Activated CD8-positive, alpha-beta T cell treated with anti-CD3 and anti-CD28 coated beads for 36 hours (primary cell): Measurements from ENCODE around the gene DBX2. TPM values are rescaled to one million over a fixed set of nuclear protein-coding genes. Genes with fewer than 3 reads are reported as not detected.
"Not testable (repeated sequence)": the region's sequence is repeated elsewhere in the genome, so short reads cannot be mapped to it uniquely, and the experiment has no call there.

Source experiments
- ATAC-seq: fragments of 200-7000 bp; cut with Tn5 transposase; one replicate; pipeline ENCODE4 v1.10.0; 2021; ENCODE audit warnings: mild to moderate bottlenecking, moderate library complexity
- CTCF ChIA-PET: fragments of 350-600 bp; sonication (Branson Sonifier 250); formaldehyde crosslinking; loops from one replicate; lab custom pipeline; 2021; ENCODE audit warnings: antibody characterized with exemption; lab: Charles Lee
- POLR2A ChIA-PET: fragments of 350-600 bp; sonication (Branson Sonifier 250); formaldehyde crosslinking; loops from one replicate; lab custom pipeline; 2021; ENCODE audit warnings: antibody characterized with exemption; lab: Charles Lee
- DNase-seq: peaks from one replicate; pipeline ENCODE4 v3.0.0-alpha.2; 2020
- H3K27ac Mint-ChIP-seq: one replicate; pipeline ENCODE4 v1.8.0; 2021; ENCODE audit warnings: mild to moderate bottlenecking, mixed read lengths
- H3K27me3 Mint-ChIP-seq: one replicate; pipeline ENCODE4 v1.8.0; 2021; ENCODE audit warnings: mixed read lengths
- H3K36me3 Mint-ChIP-seq: one replicate; pipeline ENCODE4 v1.8.0; 2021; ENCODE audit warnings: low read depth, mixed read lengths
- H3K4me1 Mint-ChIP-seq: one replicate; pipeline ENCODE4 v1.8.0; 2021; ENCODE audit warnings: low read depth, mixed read lengths
- H3K4me3 Mint-ChIP-seq: one replicate; pipeline ENCODE4 v1.8.0; 2021; ENCODE audit warnings: mild to moderate bottlenecking, moderate library complexity, mixed read lengths
- H3K9me3 Mint-ChIP-seq: one replicate; pipeline ENCODE4 v1.8.0; 2021; ENCODE audit warnings: mixed read lengths
- intact Hi-C: fragments of 100-400 bp; cut with micrococcal nuclease; formaldehyde crosslinking; loops from one replicate; pipeline ENCODE4 v1.10.0; 2022
- total RNA-seq, 2 experiments: library from RNA; stranded (reverse); gene quantifications; one replicate each; pipeline ENCODE4 v1.2.3, GENCODE V29; 2021
- TF ChIP-seq, protein P1 (sequence below): fragments of 200-600 bp; IDR thresholded peaks from one replicate; pipeline ENCODE4 v1.8.0; 2022; ENCODE audit warnings: antibody characterized with exemption, mild to moderate bottlenecking

Gene DBX2
- total RNA-seq, 2 experiments from 2014 or later, result not detected

DNA sequence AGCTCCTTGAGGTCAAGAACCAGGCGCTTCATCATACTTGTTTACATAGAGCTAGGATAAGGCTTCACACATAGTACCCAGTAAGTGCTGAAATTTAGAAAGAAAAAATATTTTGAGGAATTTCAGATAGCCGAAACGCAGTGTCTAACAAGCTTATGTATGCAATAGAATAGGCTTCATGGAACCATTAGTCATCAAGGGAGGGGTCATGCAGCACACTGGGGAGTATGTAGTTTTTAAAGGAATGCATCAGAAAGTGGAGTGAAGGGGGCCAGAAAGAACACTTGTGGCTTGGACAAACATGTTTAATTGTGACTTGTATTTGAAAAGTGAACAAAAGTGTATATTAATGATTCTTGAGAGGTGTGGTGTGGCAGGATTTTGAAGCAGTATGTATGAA is 38.1 kb downstream of the DBX2 start:
- no peak overlapping the region for H3K4me3 Mint-ChIP-seq
- no peak overlapping the region for H3K27ac Mint-ChIP-seq
- CTCF ChIA-PET, result interaction anchor here (0.8 kb wide), 1 partner anchor 171 kb away, joined by 3 read pairs; no protein-coding TSS in a partner anchor
- ATAC-seq, result no peak
- TF ChIP-seq, protein P1, sequence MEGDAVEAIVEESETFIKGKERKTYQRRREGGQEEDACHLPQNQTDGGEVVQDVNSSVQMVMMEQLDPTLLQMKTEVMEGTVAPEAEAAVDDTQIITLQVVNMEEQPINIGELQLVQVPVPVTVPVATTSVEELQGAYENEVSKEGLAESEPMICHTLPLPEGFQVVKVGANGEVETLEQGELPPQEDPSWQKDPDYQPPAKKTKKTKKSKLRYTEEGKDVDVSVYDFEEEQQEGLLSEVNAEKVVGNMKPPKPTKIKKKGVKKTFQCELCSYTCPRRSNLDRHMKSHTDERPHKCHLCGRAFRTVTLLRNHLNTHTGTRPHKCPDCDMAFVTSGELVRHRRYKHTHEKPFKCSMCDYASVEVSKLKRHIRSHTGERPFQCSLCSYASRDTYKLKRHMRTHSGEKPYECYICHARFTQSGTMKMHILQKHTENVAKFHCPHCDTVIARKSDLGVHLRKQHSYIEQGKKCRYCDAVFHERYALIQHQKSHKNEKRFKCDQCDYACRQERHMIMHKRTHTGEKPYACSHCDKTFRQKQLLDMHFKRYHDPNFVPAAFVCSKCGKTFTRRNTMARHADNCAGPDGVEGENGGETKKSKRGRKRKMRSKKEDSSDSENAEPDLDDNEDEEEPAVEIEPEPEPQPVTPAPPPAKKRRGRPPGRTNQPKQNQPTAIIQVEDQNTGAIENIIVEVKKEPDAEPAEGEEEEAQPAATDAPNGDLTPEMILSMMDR, result no peak
- H3K9me3 Mint-ChIP-seq, result no peaks in the 10 kb centered on the region
- DNase-seq, result no peak
- intact Hi-C loops, result no loop called here
- POLR2A ChIA-PET, result no interaction called here
- peaks cover 12% of the 10 kb centered on the region for H3K27me3 Mint-ChIP-seq
- no peaks in the 10 kb centered on the region for H3K4me1 Mint-ChIP-seq
- no peaks in the 10 kb centered on the region for H3K36me3 Mint-ChIP-seq

DNA sequence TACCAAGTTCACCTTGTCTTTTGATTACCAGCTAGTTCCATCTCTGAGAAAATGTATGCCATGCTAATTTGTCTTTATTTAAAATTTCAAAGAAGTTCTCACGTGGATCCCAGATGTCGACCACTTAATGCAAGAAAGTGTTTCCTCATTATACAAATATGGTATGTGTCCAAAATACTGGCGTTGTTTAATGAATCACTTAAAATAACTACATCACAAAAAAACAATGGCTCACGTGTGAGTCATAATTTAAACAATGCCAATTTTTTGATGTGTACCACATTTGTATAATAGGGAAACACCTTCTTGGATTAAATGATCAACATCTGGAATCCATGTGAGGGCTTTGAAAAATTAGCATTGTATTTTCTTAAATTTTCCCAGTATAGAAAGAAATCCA is 40.8 kb downstream of the DBX2 start:
- H3K36me3 Mint-ChIP-seq, result no peaks in the 10 kb centered on the region
- H3K4me1 Mint-ChIP-seq, result no peaks in the 10 kb centered on the region
- ATAC-seq, result no peak
- TF ChIP-seq, protein P1, result no peak
- no peak overlapping the region for H3K4me3 Mint-ChIP-seq
- no peak overlapping the region for H3K27ac Mint-ChIP-seq
- ChIA-PET CTCF (no interaction called here), POLR2A (no interaction called here)
- no peak for DNase-seq
- intact Hi-C loops, result no loop called here
- no peaks in the 10 kb centered on the region for H3K9me3 Mint-ChIP-seq
- H3K27me3 Mint-ChIP-seq, result peaks cover 13% of the 10 kb centered on the region

DNA sequence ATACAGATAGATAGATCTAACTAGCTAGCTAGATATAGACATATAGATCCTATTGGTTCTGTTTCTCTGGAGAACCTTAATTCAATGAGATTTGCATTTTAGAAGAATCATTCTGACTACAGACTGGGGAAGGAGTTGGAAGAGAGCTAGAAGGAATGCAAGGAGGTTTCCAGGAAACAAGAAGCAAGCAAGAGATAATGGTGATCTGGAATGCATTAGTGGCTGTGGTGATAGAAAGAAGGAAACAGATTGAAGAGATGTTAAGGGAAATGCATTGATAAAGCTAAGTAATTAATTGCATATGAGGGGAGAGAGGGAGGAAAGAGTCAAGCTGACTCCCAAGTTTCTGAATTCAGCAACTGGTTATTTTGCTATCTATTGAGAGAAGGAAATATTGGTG is 42.7 kb downstream of the DBX2 start:
- ATAC-seq (no peak), DNase-seq (no peak)
- H3K9me3 Mint-ChIP-seq, result no peaks in the 10 kb centered on the region
- POLR2A ChIA-PET, result no interaction called here
- intact Hi-C loops, result no loop called here
- H3K27ac Mint-ChIP-seq, result no peak overlapping the region
- H3K27me3 Mint-ChIP-seq, result peaks cover 13% of the 10 kb centered on the region
- TF ChIP-seq, protein P1, result no peak
- no peaks in the 10 kb centered on the region for H3K36me3 Mint-ChIP-seq
- no peaks in the 10 kb centered on the region for H3K4me1 Mint-ChIP-seq
- CTCF ChIA-PET, result no interaction called here
- H3K4me3 Mint-ChIP-seq, result no peak overlapping the region

DNA sequence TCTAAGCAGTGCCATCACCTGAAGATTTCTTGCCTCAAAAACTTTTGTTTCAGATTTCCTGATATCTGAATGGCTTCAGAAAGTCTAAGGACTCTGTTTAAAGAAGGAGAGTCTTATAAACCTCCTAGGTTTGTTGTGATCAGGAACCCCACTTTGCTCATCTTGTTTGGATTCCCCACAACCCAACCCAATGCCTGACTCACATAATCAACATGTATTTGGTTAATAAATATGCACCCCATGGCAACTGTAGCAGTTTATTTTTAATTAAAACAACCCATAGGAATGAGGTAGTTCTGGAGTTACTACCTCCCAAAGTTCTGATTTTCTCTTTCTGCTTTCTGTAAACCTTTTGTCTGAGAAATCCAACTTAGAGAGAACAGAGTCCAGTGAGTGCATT is 51.5 kb downstream of the DBX2 start:
- ChIA-PET POLR2A (no interaction called here), CTCF (no interaction called here)
- H3K9me3 Mint-ChIP-seq, result no peaks in the 10 kb centered on the region
- peaks cover 6% of the 10 kb centered on the region for H3K27me3 Mint-ChIP-seq
- no peaks in the 10 kb centered on the region for H3K4me1 Mint-ChIP-seq
- no peak overlapping the region for H3K27ac Mint-ChIP-seq
- TF ChIP-seq, protein P1, result no peak
- intact Hi-C loops, result no loop called here
- H3K36me3 Mint-ChIP-seq, result no peaks in the 10 kb centered on the region
- no peak for DNase-seq
- H3K4me3 Mint-ChIP-seq, result no peak overlapping the region
- ATAC-seq, result no peak

DNA sequence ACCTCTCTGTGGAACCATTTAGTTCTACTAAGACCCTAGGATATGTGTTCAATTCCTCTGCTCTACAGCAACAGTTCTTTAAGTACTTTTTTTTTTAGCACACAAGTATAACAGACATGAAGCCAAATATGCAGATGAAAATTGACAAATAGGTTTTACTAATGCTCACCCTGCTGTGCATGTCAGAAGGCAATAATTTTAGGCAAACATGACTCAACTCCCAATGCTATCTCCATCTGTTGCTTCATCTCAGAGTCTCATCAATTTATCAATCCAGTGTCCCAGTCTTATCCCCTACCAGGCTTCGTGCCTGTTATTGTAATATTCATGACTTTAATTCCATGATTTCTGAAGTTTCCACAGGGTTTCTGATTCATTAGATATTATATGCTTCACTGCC is 57.7 kb downstream of the DBX2 start:
- Mint-ChIP-seq H3K27me3 (peaks cover 14% of the 10 kb centered on the region), H3K4me3 (no peak overlapping the region), H3K27ac (no peak overlapping the region), H3K36me3 (no peaks in the 10 kb centered on the region), H3K4me1 (no peaks in the 10 kb centered on the region), H3K9me3 (no peaks in the 10 kb centered on the region)
- ATAC-seq (no peak), DNase-seq (no peak)
- intact Hi-C loops, result no loop called here
- ChIA-PET CTCF (no interaction called here), POLR2A (no interaction called here)
- TF ChIP-seq, protein P1, result no peak

DNA sequence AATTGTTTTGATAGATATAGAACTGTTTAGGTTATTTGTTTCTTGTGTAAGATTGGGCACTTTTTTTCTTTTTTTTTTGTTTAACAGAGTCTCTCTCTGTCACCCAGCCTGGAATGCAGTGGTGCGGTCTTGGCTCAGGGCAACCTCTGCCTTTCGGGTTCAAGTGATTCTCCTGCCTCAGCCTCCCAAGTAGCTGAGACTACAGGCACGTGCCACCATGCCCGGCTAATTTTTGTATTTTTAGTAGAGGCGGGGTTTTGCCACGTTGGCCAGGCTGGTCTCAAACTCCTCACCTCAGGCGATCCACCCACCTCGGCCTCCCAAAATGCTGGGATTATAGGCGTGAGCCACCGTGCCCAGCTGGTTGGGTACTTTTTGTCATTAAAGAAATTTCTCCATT is 66.0 kb downstream of the DBX2 start:
- H3K27me3 Mint-ChIP-seq, H3K27ac Mint-ChIP-seq, H3K4me1 Mint-ChIP-seq, H3K9me3 Mint-ChIP-seq, intact Hi-C loops, POLR2A ChIA-PET, H3K4me3 Mint-ChIP-seq, ATAC-seq, DNase-seq, CTCF ChIA-PET, H3K36me3 Mint-ChIP-seq: not testable (repeated sequence)
